DMS53 (cell line): ENCODE data around the gene KLRB1.
"Not testable (repeated sequence)": the region's sequence is repeated elsewhere in the genome, so short reads cannot be mapped to it uniquely, and the experiment has no call there.

Source experiments
- DNase-seq: peaks from one replicate; lab custom pipeline; 2025; lab: John Stamatoyannopoulos, UW

KLRB1 gene

GRCh38 chr12:9619411-9620179, 11.9 kb upstream of the KLRB1 start:
- DNase-seq = no peak

- DNase-seq = not testable (repeated sequence)
Observed at GRCh38 chr12:9618906-9619305, 11.2 kb upstream of the KLRB1 start.

GRCh38 chr12:9617124-9617523, 9.4 kb upstream of the KLRB1 start:
- DNase-seq = no peak

GRCh38 chr12:9615420-9616136, 7.9 kb upstream of the KLRB1 start:
- DNase-seq = no peak

GRCh38 chr12:9610606-9611005, 2.9 kb upstream of the KLRB1 start:
- not testable (repeated sequence) for DNase-seq

GRCh38 chr12:9606736-9607372, 862 bp downstream of the KLRB1 start:
- no peak for DNase-seq

- DNase-seq = no peak
Observed at GRCh38 chr12:9606247-9606646, 1.5 kb downstream of the KLRB1 start.

- no peak for DNase-seq
Observed at GRCh38 chr12:9605483-9605882, 2.2 kb downstream of the KLRB1 start.

- no peak for DNase-seq
Observed at GRCh38 chr12:9604287-9604686, 3.4 kb downstream of the KLRB1 start.

- DNase-seq = not testable (repeated sequence)
Observed at GRCh38 chr12:9600426-9600825, 7.3 kb downstream of the KLRB1 start.

GRCh38 chr12:9598363-9598762, 9.4 kb downstream of the KLRB1 start:
- DNase-seq = no peak

GRCh38 chr12:9597365-9597764, 10.4 kb downstream of the KLRB1 start:
- DNase-seq = no peak

- DNase-seq = no peak
Observed at GRCh38 chr12:9590441-9590840, 17.3 kb downstream of the KLRB1 start.

GRCh38 chr12:9588749-9589148, 19.0 kb downstream of the KLRB1 start:
- DNase-seq = no peak

- peak; percentile 50 for DNase-seq
Observed at GRCh38 chr12:9587987-9588600, 19.6 kb downstream of the KLRB1 start.

- DNase-seq = not testable (repeated sequence)
Observed at GRCh38 chr12:9577729-9578128, 30.0 kb downstream of the KLRB1 start.

- not testable (repeated sequence) for DNase-seq
Observed at GRCh38 chr12:9567151-9567550, 40.6 kb downstream of the KLRB1 start.

- not testable (repeated sequence) for DNase-seq
Observed at GRCh38 chr12:9566113-9566512, 41.6 kb downstream of the KLRB1 start.

GRCh38 chr12:9564418-9564817, 43.3 kb downstream of the KLRB1 start:
- not testable (repeated sequence) for DNase-seq

GRCh38 chr12:9562841-9563453, 44.8 kb downstream of the KLRB1 start:
- DNase-seq = peak; percentile 28

GRCh38 chr12:9545489-9545888, 62.2 kb downstream of the KLRB1 start:
- not testable (repeated sequence) for DNase-seq
